Subcutaneous abdominal adipose tissue (tissue), 5 donors: ENCODE results near the gene ENTPD6.

Experiments
- H3K27ac ChIP-seq: one replicate; pipeline ENCODE4 v1.7.0; 2013; ENCODE audit warnings: low read depth, mild to moderate bottlenecking, inconsistent platforms, low read length, moderate library complexity
- H3K27me3 ChIP-seq, 5 donors: one replicate each; pipeline ENCODE4 v1.7.0; 2013; ENCODE audit warnings: low read length in 5 of 5, inconsistent platforms in 1 of 5; ENCODE audit not compliant: control insufficient read depth in 5 of 5, insufficient read depth in 4 of 5
- H3K36me3 ChIP-seq, 5 donors: one replicate each; pipeline ENCODE4 v1.7.0; 2013; ENCODE audit warnings: low read length in 5 of 5; ENCODE audit not compliant: control insufficient read depth in 5 of 5, insufficient read depth in 5 of 5
- H3K4me1 ChIP-seq, 5 donors: one replicate each; pipeline ENCODE4 v1.7.0; 2013; ENCODE audit warnings: low read length in 5 of 5, mild to moderate bottlenecking in 3 of 5, moderate library complexity in 1 of 5; ENCODE audit not compliant: control insufficient read depth in 5 of 5, insufficient read depth in 5 of 5
- H3K4me3 ChIP-seq, 5 donors: one replicate each; pipeline ENCODE4 v1.7.0; 2013; ENCODE audit warnings: low read length in 5 of 5, low read depth in 1 of 5
- H3K9ac ChIP-seq, 5 donors: one replicate each; pipeline ENCODE4 v1.7.0; 2013; ENCODE audit warnings: low read length in 5 of 5, mild to moderate bottlenecking in 4 of 5, moderate library complexity in 3 of 5
- H3K9me3 ChIP-seq, 5 donors: one replicate each; pipeline ENCODE4 v1.7.0; 2013; ENCODE audit warnings: low read length in 5 of 5; ENCODE audit not compliant: control insufficient read depth in 5 of 5
- donor health status: healthy.
- donor health status: healthy.
- donor health status: healthy.
- donor health status: healthy.
- donor health status: healthy.

Gene ENTPD6

DNA sequence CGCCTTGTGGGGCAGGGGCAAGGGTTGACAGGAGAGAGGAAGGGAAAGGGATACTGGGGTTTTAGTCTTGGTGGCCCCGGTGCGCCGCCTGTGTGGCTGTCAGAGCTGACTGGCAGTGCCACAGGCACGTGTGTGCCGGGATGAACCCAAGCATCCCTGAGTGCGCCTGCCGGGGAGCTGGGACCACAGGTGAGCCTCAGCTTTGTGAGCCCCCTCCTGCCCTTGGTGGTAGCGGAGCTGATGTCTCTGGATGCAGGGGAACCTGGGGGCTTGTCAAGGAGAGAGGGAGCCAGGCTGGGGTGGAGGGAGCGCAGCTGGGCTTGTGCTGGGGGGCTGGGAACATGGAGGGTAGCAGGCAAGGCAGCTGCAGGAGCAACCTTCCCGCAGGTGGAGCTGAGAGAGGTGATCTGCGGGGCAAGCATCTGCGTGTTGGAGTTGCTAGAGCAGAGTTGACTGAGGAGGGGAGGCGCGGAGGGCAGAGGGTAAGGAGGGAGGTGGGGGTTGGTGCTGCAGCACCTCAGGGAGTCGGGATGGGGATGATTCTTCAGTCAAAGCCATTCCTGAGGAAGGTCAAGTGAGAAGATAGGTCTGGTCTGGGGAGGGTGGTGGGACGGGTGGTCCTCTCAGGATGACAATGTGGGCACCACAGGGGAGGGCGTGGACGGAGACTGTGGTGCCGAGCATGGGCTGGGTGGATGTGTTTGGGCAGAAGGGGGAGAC, 80.5 kb downstream of the ENTPD6 start:
- no peaks in the 10 kb centered on the region for H3K27me3 ChIP-seq
- H3K9ac ChIP-seq: no peak overlapping the region
- H3K27ac ChIP-seq: no peak overlapping the region
- peaks cover 0 to 95% (median 90%) of the 10 kb centered on the region in 5 donors for H3K36me3 ChIP-seq
- H3K4me1 ChIP-seq: peaks cover 2 to 26% (median 20%) of the 10 kb centered on the region in 5 donors
- H3K4me3 ChIP-seq: no peak overlapping the region
- H3K9me3 ChIP-seq: no peaks in the 10 kb centered on the region
